GM23248 (cell line): ENCODE measurements around the gene FXYD3. TPM values are rescaled to one million over a fixed set of nuclear protein-coding genes. Genes with fewer than 3 reads are reported as not detected.
A peak's percentile ranks its signal among the peaks of the same experiment; 100 is the strongest.

Experiments
- DNase-seq: peaks from one replicate; pipeline ENCODE4 v3.0.0-alpha.2; 2015
- H2AFZ ChIP-seq: fragments of 200-600 bp; sonication (generic); 2 replicates; pipeline ENCODE4 v1.6.1; 2016; ENCODE audit warnings: antibody characterized with exemption
- H3F3A ChIP-seq: fragments of 200-600 bp; sonication (generic); 2 replicates; pipeline ENCODE4 v1.6.1; 2016; ENCODE audit warnings: mild to moderate bottlenecking, antibody characterized with exemption, mixed run types; ENCODE audit not compliant: insufficient read depth
- H3K27ac ChIP-seq: fragments of 200-600 bp; sonication (generic); 2 replicates; pipeline ENCODE4 v1.5.1; 2016; ENCODE audit warnings: mild to moderate bottlenecking
- H3K27me3 ChIP-seq: fragments of 200-600 bp; sonication (generic); replicated peaks from 2 replicates; pipeline ENCODE4 v1.6.1; 2016; ENCODE audit warnings: mild to moderate bottlenecking; ENCODE audit not compliant: insufficient read depth
- H3K36me3 ChIP-seq: fragments of 200-600 bp; sonication (generic); 2 replicates; pipeline ENCODE4 v1.6.1; 2016; ENCODE audit warnings: low read depth, mild to moderate bottlenecking
- H3K4me1 ChIP-seq: fragments of 200-600 bp; sonication (generic); 2 replicates; pipeline ENCODE4 v1.6.1; 2016; ENCODE audit warnings: mild to moderate bottlenecking; ENCODE audit not compliant: insufficient read depth
- H3K4me2 ChIP-seq: fragments of 200-600 bp; sonication (generic); one replicate; pipeline ENCODE4 v1.6.1; 2016; ENCODE audit warnings: mild to moderate bottlenecking; ENCODE audit not compliant: unreplicated experiment
- H3K4me3 ChIP-seq: fragments of 200-600 bp; sonication (generic); 2 replicates; pipeline ENCODE4 v1.5.1; 2016; ENCODE audit warnings: mild to moderate bottlenecking
- H3K79me2 ChIP-seq: fragments of 200-600 bp; sonication (generic); 2 replicates; pipeline ENCODE4 v1.6.1; 2016; ENCODE audit warnings: mild to moderate bottlenecking; ENCODE audit not compliant: insufficient read depth
- H3K9ac ChIP-seq: fragments of 200-600 bp; sonication (generic); 2 replicates; pipeline ENCODE4 v1.6.1; 2016; ENCODE audit warnings: mild to moderate bottlenecking
- H3K9me2 ChIP-seq: fragments of 200-600 bp; sonication (generic); 2 replicates; pipeline ENCODE4 v1.6.1; 2016; ENCODE audit warnings: mixed run types, mild to moderate bottlenecking, moderate library complexity; ENCODE audit not compliant: insufficient read depth
- H3K9me3 ChIP-seq: fragments of 200-600 bp; sonication (generic); one replicate; pipeline ENCODE4 v1.6.1; 2017; ENCODE audit warnings: low read depth
- H4K20me1 ChIP-seq: fragments of 200-600 bp; sonication (generic); 2 replicates; pipeline ENCODE4 v1.6.0; 2016; ENCODE audit not compliant: insufficient read depth
- EZH2 ChIP-seq: fragments of 200-600 bp; sonication (generic); IDR thresholded peaks from 2 replicates; pipeline ENCODE4 v1.6.1; 2018; ENCODE audit warnings: antibody characterized with exemption, mild to moderate bottlenecking; ENCODE audit not compliant: insufficient read depth, poor library complexity, severe bottlenecking
- EZH2phosphoT487 ChIP-seq: fragments of 200-600 bp; sonication (generic); IDR thresholded peaks from 2 replicates; pipeline ENCODE4 v1.6.1; 2018; ENCODE audit warnings: antibody characterized with exemption, moderate library complexity, mild to moderate bottlenecking, low read depth; ENCODE audit not compliant: insufficient read depth
- WGBS, 2 experiments: methylation state at CpG; one replicate each; pipeline ENCODE4 v1.1.6; 2015 to 2017; ENCODE audit warnings: low lambda C conversion rate in 2 of 2, low coverage in 1 of 2; ENCODE audit errors: missing lambda C conversion rate in 2 of 2; 5-methylcytosine and 5-hydroxymethylcytosine counted together
- in situ Hi-C: fragments of 300-500 bp; cut with MboI; formaldehyde crosslinking; loops from 2 replicates; pipeline ENCODE4 v1.15.0; 2020
- polyA plus RNA-seq: library from polyadenylated mRNA; unstranded; fragments of >200 nt; fragmentation: Nextera tagmentation; extraction: Ambion mirVana; gene quantifications from 2 replicates; pipeline ENCODE4 v1.2.1, GENCODE V29; 2016
- total RNA-seq: library from RNA; depleted of rRNA; stranded (reverse); fragments of >200 nt; shearing (Covaris generic); gene quantifications from 2 replicates; pipeline ENCODE4 v1.2.3, GENCODE V29; 2014

The FXYD3 gene
- total and polyA plus RNA-seq, 2 experiments from 2014 or later, result not detected

DNA sequence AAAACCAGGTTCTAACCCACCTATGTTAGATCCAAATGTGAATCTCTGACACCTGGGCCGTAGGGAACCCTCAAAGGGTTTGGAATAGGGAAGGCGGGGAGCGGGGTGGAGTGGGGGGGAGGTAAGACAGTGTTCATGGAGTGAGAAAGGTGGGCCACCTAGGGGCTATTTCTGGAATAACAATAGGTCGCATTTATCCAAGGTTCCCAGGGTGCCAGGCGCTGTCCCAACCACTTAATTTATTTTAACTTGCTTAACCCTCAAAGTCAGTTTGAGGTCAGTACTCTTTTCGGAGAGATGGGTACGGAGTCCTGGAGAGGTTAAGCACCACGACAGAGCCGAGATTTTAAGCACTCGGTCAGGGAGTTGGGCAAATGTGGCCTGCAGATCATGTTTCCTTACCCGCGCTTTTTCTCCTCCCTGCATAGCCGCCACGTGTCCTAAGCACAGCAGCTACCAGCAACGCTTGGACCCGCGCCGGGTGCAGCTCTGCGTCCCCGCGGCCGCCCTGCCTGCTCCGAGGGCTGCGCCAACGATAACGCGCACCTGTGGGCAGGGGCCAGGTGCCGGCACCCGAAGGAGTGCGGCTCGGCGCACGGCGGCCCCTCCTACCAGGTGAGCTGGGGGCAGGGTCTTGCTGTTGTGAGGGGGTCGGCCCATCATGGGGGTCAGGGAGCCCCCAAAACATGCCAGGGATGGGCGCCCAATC is 25.0 kb upstream of the FXYD3 start:
- H3K79me2 ChIP-seq, result no peaks in the 10 kb centered on the region
- 2 to 3% methylated on average over 36 of the region's 36 CpGs for WGBS, 2 experiments
- DNase-seq, result peak; percentile 73
- peaks cover 8% of the 10 kb centered on the region for H3F3A ChIP-seq
- no peak overlapping the region for H3K27ac ChIP-seq
- H4K20me1 ChIP-seq, result no peaks in the 10 kb centered on the region
- H2AFZ ChIP-seq, result peak overlapping the region; percentile 79
- 0 out of 2 replicates have a peak overlapping the region, but pooled peaks have one; percentile 23 for H3K9ac ChIP-seq
- no peaks in the 10 kb centered on the region for H3K27me3 ChIP-seq
- H3K4me1 ChIP-seq, result peaks cover 15% of the 10 kb centered on the region
- H3K9me3 ChIP-seq, result no peaks in the 10 kb centered on the region
- H3K36me3 ChIP-seq, result no peaks in the 10 kb centered on the region
- H3K4me2 ChIP-seq, result peak overlapping the region; percentile 56
- in situ Hi-C loops, result no loop called here
- H3K9me2 ChIP-seq, result no peaks in the 10 kb centered on the region
- peak overlapping the region; percentile 37 for H3K4me3 ChIP-seq
- no peak for TF ChIP-seq EZH2
- TF ChIP-seq EZH2phosphoT487, result no peak

DNA sequence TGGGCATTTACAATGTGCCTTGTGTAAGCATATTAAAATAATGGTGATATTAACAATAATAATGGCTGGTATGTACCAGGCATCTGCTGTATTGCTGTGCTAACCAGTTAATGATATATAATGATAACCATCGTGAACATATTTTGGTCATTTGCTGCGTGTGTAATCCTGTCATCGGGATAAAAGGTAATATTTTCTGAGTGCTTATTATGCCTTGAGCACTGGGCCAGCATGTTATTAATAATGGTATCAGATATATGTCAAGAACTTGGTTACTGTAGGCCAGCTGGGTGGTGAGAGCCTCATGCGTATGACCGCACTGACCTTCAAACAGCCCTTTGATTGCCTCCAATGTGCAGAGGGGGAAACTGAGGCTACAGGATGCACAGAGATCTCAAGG is 22.2 kb upstream of the FXYD3 start:
- Histone ChIP-seq H3K9me2 (no peaks in the 10 kb centered on the region), H4K20me1 (no peaks in the 10 kb centered on the region), H3K4me3 (no peak overlapping the region), H3K4me2 (no peak overlapping the region), H3K36me3 (no peaks in the 10 kb centered on the region), H3K9ac (no peak overlapping the region), H3F3A (peaks cover 8% of the 10 kb centered on the region), H3K27me3 (no peaks in the 10 kb centered on the region), H3K27ac (no peak overlapping the region), H3K4me1 (peaks cover 11% of the 10 kb centered on the region), H2AFZ (no peak overlapping the region), H3K79me2 (no peaks in the 10 kb centered on the region), H3K9me3 (no peaks in the 10 kb centered on the region)
- no peak for DNase-seq
- WGBS, 2 experiments, result 94 to 95% methylated on average over 5 of the region's 5 CpGs
- in situ Hi-C loops, result no loop called here
- TF ChIP-seq EZH2 (no peak), EZH2phosphoT487 (no peak)

DNA sequence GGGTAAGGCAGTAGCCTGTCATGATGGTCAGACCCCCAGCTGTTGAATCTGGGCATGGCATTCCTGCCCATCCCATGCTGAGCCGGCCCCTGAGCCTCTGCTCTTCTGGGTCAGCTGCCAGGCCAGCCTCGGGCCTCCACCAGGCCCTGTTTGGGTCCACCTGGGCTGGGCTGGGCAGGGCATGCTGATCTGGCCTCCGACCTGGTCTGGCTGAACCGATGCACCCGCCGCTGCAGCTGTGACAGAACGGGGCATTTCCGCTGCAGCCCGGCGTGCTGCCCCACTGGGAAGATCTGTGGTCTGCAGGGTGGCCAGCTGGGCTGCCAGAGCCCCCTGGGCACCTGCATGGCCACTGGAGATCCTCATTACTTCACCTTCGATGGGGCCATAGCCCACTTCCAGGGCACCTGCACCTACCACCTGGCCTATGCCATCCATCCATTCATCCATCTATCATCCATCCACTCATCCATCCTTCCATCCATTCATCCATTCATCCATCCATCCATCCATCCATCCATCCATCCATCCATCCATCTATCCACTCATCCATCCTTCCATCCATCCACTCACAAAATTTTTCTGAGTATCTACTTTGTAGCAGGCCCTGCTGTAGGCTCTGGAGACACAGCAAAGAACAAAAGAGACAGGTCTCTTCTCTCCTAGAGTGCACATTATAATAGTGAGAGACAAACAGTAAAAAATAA is 21.5 kb upstream of the FXYD3 start:
- Histone ChIP-seq H3K9me3 (no peaks in the 10 kb centered on the region), H3K27me3 (no peaks in the 10 kb centered on the region), H3K36me3 (no peaks in the 10 kb centered on the region), H3K9ac (no peak overlapping the region), H4K20me1 (no peaks in the 10 kb centered on the region), H3K27ac (no peak overlapping the region), H3F3A (peaks cover 4% of the 10 kb centered on the region; the same call in 1 of the 2 replicates), H3K79me2 (no peaks in the 10 kb centered on the region), H3K9me2 (no peaks in the 10 kb centered on the region), H3K4me3 (no peak overlapping the region), H2AFZ (no peak overlapping the region), H3K4me2 (no peak overlapping the region), H3K4me1 (peaks cover 6% of the 10 kb centered on the region; the same call in 1 of the 2 replicates)
- TF ChIP-seq EZH2phosphoT487 (no peak), EZH2 (no peak)
- in situ Hi-C loops, result no loop called here
- 58 to 64% methylated on average over 11 of the region's 11 CpGs for WGBS, 2 experiments
- DNase-seq, result no peak

DNA sequence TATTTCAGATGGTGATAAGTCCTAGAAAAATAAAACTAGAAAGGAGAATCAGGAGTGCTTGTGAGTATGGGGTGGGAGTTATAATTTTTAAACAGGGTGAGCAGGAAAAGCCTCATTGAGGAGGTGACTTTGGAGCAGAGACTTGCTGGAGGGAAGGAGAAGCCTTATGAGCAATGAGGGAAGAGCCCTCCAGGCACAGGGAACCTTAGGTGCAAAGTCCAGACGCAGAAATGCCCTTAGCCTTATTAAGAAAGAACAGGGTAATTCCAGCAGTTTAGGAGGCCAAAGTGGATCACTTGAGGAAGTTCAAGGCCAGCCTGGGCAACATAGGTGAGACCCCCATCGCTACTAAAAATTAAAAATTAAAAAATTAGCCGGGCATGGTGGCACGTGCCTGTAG is 21.0 kb upstream of the FXYD3 start:
- H3K4me3 ChIP-seq, result no peak overlapping the region
- no peaks in the 10 kb centered on the region for H3K9me2 ChIP-seq
- no peaks in the 10 kb centered on the region for H3F3A ChIP-seq
- in situ Hi-C loops, result no loop called here
- DNase-seq, result no peak
- WGBS, 2 experiments, result 55% methylated on average over 4 of the region's 4 CpGs
- H3K9me3 ChIP-seq, result no peaks in the 10 kb centered on the region
- TF ChIP-seq EZH2, result no peak
- TF ChIP-seq EZH2phosphoT487, result no peak
- no peaks in the 10 kb centered on the region for H3K27me3 ChIP-seq
- H3K36me3 ChIP-seq, result no peaks in the 10 kb centered on the region
- no peak overlapping the region for H2AFZ ChIP-seq
- H3K4me2 ChIP-seq, result no peak overlapping the region
- H3K4me1 ChIP-seq, result 0 out of 2 replicates have a peak, but pooled peaks cover 3% of the 10 kb centered on the region
- H3K27ac ChIP-seq, result no peak overlapping the region
- no peak overlapping the region for H3K9ac ChIP-seq
- H4K20me1 ChIP-seq, result no peaks in the 10 kb centered on the region
- H3K79me2 ChIP-seq, result no peaks in the 10 kb centered on the region
